Activated CD4-positive, alpha-beta T cell treated with anti-CD3 and anti-CD28 coated beads, Interleukin-2, amount 10 ng/mL, durations not matched to agents 24 days and 14 days (primary cell): Measurements from ENCODE around the gene CAMK1D. TPM values are rescaled to one million over a fixed set of nuclear protein-coding genes. Genes with fewer than 3 reads are reported as not detected.
A peak's percentile ranks its signal among the peaks of the same experiment; 100 is the strongest.
"Not testable (repeated sequence)": the region's sequence is repeated elsewhere in the genome, so short reads cannot be mapped to it uniquely, and the experiment has no call there.

ENCODE experiments used
- DNase-seq: peaks from one replicate; pipeline ENCODE4 v3.0.0; 2022
- H3K27ac Mint-ChIP-seq: one replicate; pipeline ENCODE4 v1.8.0; 2022; ENCODE audit warnings: mild to moderate bottlenecking, mixed read lengths
- H3K27me3 Mint-ChIP-seq: one replicate; pipeline ENCODE4 v1.8.0; 2022; ENCODE audit warnings: mixed read lengths
- H3K36me3 Mint-ChIP-seq: one replicate; pipeline ENCODE4 v1.8.0; 2022; ENCODE audit warnings: low read depth, mild to moderate bottlenecking, mixed read lengths
- H3K4me1 Mint-ChIP-seq: one replicate; pipeline ENCODE4 v1.8.0; 2021; ENCODE audit warnings: mixed read lengths
- H3K4me3 Mint-ChIP-seq: one replicate; pipeline ENCODE4 v1.8.0; 2022; ENCODE audit warnings: mild to moderate bottlenecking, moderate library complexity, mixed read lengths
- H3K9me3 Mint-ChIP-seq: one replicate; pipeline ENCODE4 v1.8.0; 2021; ENCODE audit warnings: mixed read lengths
- intact Hi-C: fragments of 100-400 bp; cut with micrococcal nuclease; formaldehyde crosslinking; loops from one replicate; pipeline ENCODE4 v1.15.1; 2023
- total RNA-seq: library from RNA; stranded (reverse); gene quantifications from 2 replicates; pipeline ENCODE4 v1.2.3, GENCODE V29; 2022

Gene CAMK1D
- total RNA-seq, 1 donor from 2014 or later = 5.6 TPM

- Mint-ChIP-seq H3K27me3 (no peaks in the 10 kb centered on the region), H3K9me3 (no peaks in the 10 kb centered on the region), H3K4me3 (no peak overlapping the region), H3K36me3 (no peaks in the 10 kb centered on the region), H3K27ac (no peak overlapping the region), H3K4me1 (peaks cover 43% of the 10 kb centered on the region)
- no peak for DNase-seq
- intact Hi-C loops = loop anchor here (5.0 kb wide), 1 partner anchor 196 kb away; no protein-coding TSS in a partner anchor
These were observed 356.6 kb downstream of the CAMK1D start for GRCh38 chr10:12705943-12706342.

- Mint-ChIP-seq H3K27me3 (no peaks in the 10 kb centered on the region), H3K4me3 (no peak overlapping the region), H3K9me3 (no peaks in the 10 kb centered on the region), H3K36me3 (no peaks in the 10 kb centered on the region), H3K4me1 (peaks cover 56% of the 10 kb centered on the region), H3K27ac (peak overlapping the region; percentile 71)
- intact Hi-C loops = loop anchor here (5.0 kb wide), 1 partner anchor 195 kb away; no protein-coding TSS in a partner anchor
- peak; percentile 67 for DNase-seq
These were observed 358.3 kb downstream of the CAMK1D start for GRCh38 chr10:12707461-12708185.

- peaks cover 55% of the 10 kb centered on the region for H3K4me1 Mint-ChIP-seq
- H3K36me3 Mint-ChIP-seq = no peaks in the 10 kb centered on the region
- no peaks in the 10 kb centered on the region for H3K9me3 Mint-ChIP-seq
- DNase-seq = no peak
- intact Hi-C loops = loop anchor here (5.0 kb wide), 1 partner anchor 193 kb away; no protein-coding TSS in a partner anchor
- H3K27ac Mint-ChIP-seq = peak overlapping the region; percentile 30
- H3K27me3 Mint-ChIP-seq = no peaks in the 10 kb centered on the region
- peak overlapping the region; percentile 17 for H3K4me3 Mint-ChIP-seq
These were observed 359.7 kb downstream of the CAMK1D start for GRCh38 chr10:12709000-12709401.

GRCh38 chr10:12709521-12709963 lies 360.2 kb downstream of the CAMK1D start:
- intact Hi-C loops = loop anchor here (5.0 kb wide), 1 partner anchor 193 kb away; no protein-coding TSS in a partner anchor
- Mint-ChIP-seq H3K4me1 (peaks cover 52% of the 10 kb centered on the region), H3K36me3 (no peaks in the 10 kb centered on the region), H3K27me3 (no peaks in the 10 kb centered on the region), H3K4me3 (peak overlapping the region; percentile 17), H3K27ac (peak overlapping the region; percentile 30), H3K9me3 (no peaks in the 10 kb centered on the region)
- no peak for DNase-seq

- Mint-ChIP-seq H3K4me1 (peaks cover 54% of the 10 kb centered on the region), H3K27ac (peak overlapping the region; percentile 59), H3K4me3 (no peak overlapping the region), H3K27me3 (no peaks in the 10 kb centered on the region), H3K9me3 (no peaks in the 10 kb centered on the region), H3K36me3 (no peaks in the 10 kb centered on the region)
- intact Hi-C loops = loop anchor here (2.0 to 10.0 kb wide), 7 partner anchors 53 to 588 kb away; partner anchors contain the start of gene CAMK1D
- no peak for DNase-seq
These were observed 360.8 kb downstream of the CAMK1D start for GRCh38 chr10:12710157-12710556.

- H3K36me3 Mint-ChIP-seq = no peaks in the 10 kb centered on the region
- H3K4me1 Mint-ChIP-seq = peaks cover 54% of the 10 kb centered on the region
- peak overlapping the region; percentile 59 for H3K27ac Mint-ChIP-seq
- H3K27me3 Mint-ChIP-seq = no peaks in the 10 kb centered on the region
- peak overlapping the region; percentile 29 for H3K4me3 Mint-ChIP-seq
- intact Hi-C loops = loop anchor here (1.0 to 10.0 kb wide), 11 partner anchors 10 to 588 kb away; partner anchors contain the start of gene CAMK1D
- H3K9me3 Mint-ChIP-seq = no peaks in the 10 kb centered on the region
- peak; percentile 94 for DNase-seq
These were observed 361.4 kb downstream of the CAMK1D start for GRCh38 chr10:12710594-12711349.

- no peak overlapping the region for H3K4me3 Mint-ChIP-seq
- intact Hi-C loops = loop anchor here (1.0 to 10.0 kb wide), 11 partner anchors 9 to 589 kb away; partner anchors contain the start of gene CAMK1D
These were observed 362.0 kb downstream of the CAMK1D start for GRCh38 chr10:12711350-12711708.

GRCh38 chr10:12712293-12712983 lies 363.1 kb downstream of the CAMK1D start:
- H3K9me3 Mint-ChIP-seq = no peaks in the 10 kb centered on the region
- no peaks in the 10 kb centered on the region for H3K36me3 Mint-ChIP-seq
- intact Hi-C loops = loop anchor here (5.0 to 10.0 kb wide), 5 partner anchors 125 to 590 kb away; partner anchors contain the start of gene CAMK1D
- H3K27me3 Mint-ChIP-seq = no peaks in the 10 kb centered on the region
- H3K27ac Mint-ChIP-seq = peak overlapping the region; percentile 78
- DNase-seq = peak; percentile 64
- H3K4me1 Mint-ChIP-seq = peaks cover 45% of the 10 kb centered on the region
- H3K4me3 Mint-ChIP-seq = no peak overlapping the region

More at GRCh38 chr10:12711350-12711708, 362.0 kb downstream of the CAMK1D start:
- Mint-ChIP-seq H3K27me3 (no peaks in the 10 kb centered on the region), H3K9me3 (no peaks in the 10 kb centered on the region), H3K36me3 (no peaks in the 10 kb centered on the region), H3K4me1 (peaks cover 52% of the 10 kb centered on the region), H3K27ac (peak overlapping the region; percentile 59)
- no peak for DNase-seq

GRCh38 chr10:12712984-12713316 lies 363.6 kb downstream of the CAMK1D start:
- not testable (repeated sequence) for H3K4me3 Mint-ChIP-seq, H3K9me3 Mint-ChIP-seq, H3K27me3 Mint-ChIP-seq, H3K36me3 Mint-ChIP-seq, DNase-seq
- Mint-ChIP-seq H3K27ac (peak overlapping the region; percentile 9), H3K4me1 (peaks cover 42% of the 10 kb centered on the region)
- intact Hi-C loops = loop anchor here (5.0 to 10.0 kb wide), 5 partner anchors 126 to 591 kb away; partner anchors contain the start of gene CAMK1D

GRCh38 chr10:12716042-12716441 lies 366.7 kb downstream of the CAMK1D start:
- peaks cover 5% of the 10 kb centered on the region for H3K36me3 Mint-ChIP-seq
- intact Hi-C loops = loop anchor here (10.0 kb wide), 2 partner anchors 371 to 379 kb away; partner anchors contain the start of gene CAMK1D
- peaks cover 5% of the 10 kb centered on the region for H3K9me3 Mint-ChIP-seq
- H3K4me3 Mint-ChIP-seq = no peak overlapping the region
- H3K27me3 Mint-ChIP-seq = no peaks in the 10 kb centered on the region
- H3K4me1 Mint-ChIP-seq = peaks cover 38% of the 10 kb centered on the region
- H3K27ac Mint-ChIP-seq = no peak overlapping the region
- DNase-seq = no peak

GRCh38 chr10:12717981-12718707 lies 368.8 kb downstream of the CAMK1D start:
- Mint-ChIP-seq H3K27ac (no peak overlapping the region), H3K27me3 (no peaks in the 10 kb centered on the region), H3K36me3 (peaks cover 5% of the 10 kb centered on the region), H3K4me1 (peaks cover 23% of the 10 kb centered on the region), H3K4me3 (no peak overlapping the region), H3K9me3 (peaks cover 5% of the 10 kb centered on the region)
- no peak for DNase-seq
- intact Hi-C loops = loop anchor here (10.0 kb wide), 2 partner anchors 373 to 377 kb away; partner anchors contain the start of gene CAMK1D

- Mint-ChIP-seq H3K27me3 (no peaks in the 10 kb centered on the region), H3K4me3 (no peak overlapping the region), H3K36me3 (peaks cover 5% of the 10 kb centered on the region), H3K27ac (peak overlapping the region; percentile 66), H3K9me3 (peaks cover 5% of the 10 kb centered on the region), H3K4me1 (peaks cover 23% of the 10 kb centered on the region)
- no peak for DNase-seq
- intact Hi-C loops = loop anchor here (10.0 kb wide), 2 partner anchors 375 kb away; partner anchors contain the start of gene CAMK1D
These were observed 370.0 kb downstream of the CAMK1D start for GRCh38 chr10:12719365-12719764.
